Mononuclear cell (primary cell): ENCODE data around the gene SETD4. TPM values are rescaled to one million over a fixed set of nuclear protein-coding genes. Genes with fewer than 3 reads are reported as not detected.
"Not testable (repeated sequence)": the region's sequence is repeated elsewhere in the genome, so short reads cannot be mapped to it uniquely, and the experiment has no call there.

Experiments used
- H3K27me3 ChIP-seq: 2 replicates; pipeline ENCODE4 v1.6.0; 2011; ENCODE audit warnings: low read length, control low read depth; ENCODE audit not compliant: insufficient read depth
- H3K4me1 ChIP-seq: 2 replicates; pipeline ENCODE4 v1.5.1; 2011; ENCODE audit warnings: mild to moderate bottlenecking, low read length, control low read depth; ENCODE audit not compliant: insufficient read depth
- H3K4me3 ChIP-seq: 2 replicates; pipeline ENCODE4 v1.5.1; 2011; ENCODE audit warnings: mild to moderate bottlenecking, low read length, moderate library complexity
- H3K9me3 ChIP-seq: 2 replicates; pipeline ENCODE4 v1.5.1; 2011; ENCODE audit warnings: low read depth, mild to moderate bottlenecking, control low read depth, low read length
- total RNA-seq: library from RNA; depleted of rRNA; stranded (reverse); fragments of >200 nt; gene quantifications from one replicate; pipeline ENCODE4 v1.2.3, GENCODE V29; 2012

SETD4 gene, protein sequence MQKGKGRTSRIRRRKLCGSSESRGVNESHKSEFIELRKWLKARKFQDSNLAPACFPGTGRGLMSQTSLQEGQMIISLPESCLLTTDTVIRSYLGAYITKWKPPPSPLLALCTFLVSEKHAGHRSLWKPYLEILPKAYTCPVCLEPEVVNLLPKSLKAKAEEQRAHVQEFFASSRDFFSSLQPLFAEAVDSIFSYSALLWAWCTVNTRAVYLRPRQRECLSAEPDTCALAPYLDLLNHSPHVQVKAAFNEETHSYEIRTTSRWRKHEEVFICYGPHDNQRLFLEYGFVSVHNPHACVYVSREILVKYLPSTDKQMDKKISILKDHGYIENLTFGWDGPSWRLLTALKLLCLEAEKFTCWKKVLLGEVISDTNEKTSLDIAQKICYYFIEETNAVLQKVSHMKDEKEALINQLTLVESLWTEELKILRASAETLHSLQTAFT
- total RNA-seq, result 8.4 TPM

DNA sequence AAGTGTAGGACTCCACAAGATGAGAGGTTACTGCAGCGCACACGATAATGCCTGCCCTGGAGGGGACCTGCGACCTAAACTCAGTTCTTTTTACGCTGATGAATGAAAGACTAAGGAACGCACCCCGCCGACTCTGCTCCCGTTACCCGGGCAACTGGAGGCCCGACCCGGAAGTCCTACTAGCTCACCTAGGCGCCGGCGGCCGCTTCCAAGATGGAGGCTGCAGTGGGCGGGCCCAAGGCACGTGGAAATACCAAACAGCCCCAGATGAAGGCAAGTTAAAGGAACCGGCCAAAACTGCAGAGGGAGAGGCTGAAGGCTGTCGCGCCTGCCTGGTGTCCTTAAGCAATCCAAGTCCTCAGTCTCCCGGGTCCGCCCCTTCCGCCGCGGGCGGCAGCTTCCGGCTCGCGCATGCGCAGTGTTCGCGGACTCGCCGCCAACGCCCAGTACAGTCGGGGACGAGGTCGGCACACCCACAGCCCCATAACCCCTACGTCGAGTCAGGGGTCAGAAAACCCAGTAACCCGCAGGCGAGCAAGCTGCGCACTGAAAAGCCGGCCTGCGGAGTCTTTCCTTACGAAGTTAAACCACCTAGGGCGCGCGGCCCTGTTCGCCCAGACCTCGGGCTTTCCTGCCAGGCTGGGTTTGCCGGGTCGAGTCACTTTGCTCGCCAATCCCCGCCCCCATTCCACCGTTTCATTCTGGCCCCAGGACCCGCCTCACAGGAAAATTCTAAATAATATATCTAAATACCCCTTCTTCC, at the start of gene SETD4:
Gene SETD4, minus strand, starts transcription at position 368 of the 763 bp plus-strand sequence. CDS start 1,638 bp downstream, outside the sequence.
- Histone ChIP-seq H3K4me1 (peaks cover 16% of the 10 kb centered on the region), H3K27me3 (no peaks in the 10 kb centered on the region), H3K4me3 (peak within 1 kb of the TSS; percentile 62), H3K9me3 (no peaks in the 10 kb centered on the region)

DNA sequence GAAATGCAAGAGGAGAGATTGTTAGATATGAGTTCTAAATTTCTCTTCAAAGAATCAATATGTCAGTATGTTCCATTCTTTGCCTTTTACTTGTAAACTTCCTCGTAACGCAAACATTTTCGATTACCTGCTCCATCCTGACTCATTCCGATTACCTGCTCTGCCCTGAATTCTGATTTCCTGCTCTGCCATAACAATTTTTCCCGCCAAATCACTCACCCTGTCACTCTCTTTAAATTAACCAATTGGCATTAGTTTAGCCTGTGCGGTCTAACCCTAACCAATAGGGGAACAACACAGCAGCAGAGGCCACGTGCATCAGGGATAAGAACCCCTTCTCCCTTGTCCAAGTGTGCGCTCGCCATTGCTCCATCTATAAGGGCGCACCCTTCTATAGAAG, 49.5 kb upstream of the SETD4 start:
- H3K27me3 ChIP-seq, result peaks cover 14% of the 10 kb centered on the region
- H3K9me3 ChIP-seq, result no peaks in the 10 kb centered on the region

DNA sequence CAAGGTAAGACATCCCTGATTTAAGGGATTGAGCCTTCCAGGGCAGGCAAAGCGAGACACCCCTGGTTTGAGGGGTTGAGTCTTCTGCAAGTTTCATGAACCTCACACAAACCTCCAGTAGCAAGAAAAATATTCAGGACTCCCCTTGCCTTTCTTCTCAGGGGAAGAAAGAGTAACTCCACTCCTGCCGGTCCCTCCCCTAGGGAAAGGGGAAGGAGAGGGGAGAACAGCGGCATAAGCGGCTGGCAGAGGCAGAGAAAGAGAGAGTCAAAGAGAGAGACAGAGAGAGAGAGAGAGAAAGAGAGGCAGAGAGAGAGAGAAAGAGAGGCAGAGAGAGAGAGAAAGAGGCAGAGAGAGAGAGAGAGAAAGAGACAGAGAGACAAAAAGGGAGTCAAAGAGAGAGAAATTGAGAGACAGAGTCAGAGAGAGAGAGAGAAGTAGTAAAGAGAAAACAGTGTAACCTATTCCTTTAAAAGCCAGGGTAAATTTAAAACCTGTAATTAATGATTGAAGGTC, 45.1 kb upstream of the SETD4 start:
- peaks cover 7% of the 10 kb centered on the region for H3K4me1 ChIP-seq
- peaks cover 21% of the 10 kb centered on the region for H3K27me3 ChIP-seq
- no peaks in the 10 kb centered on the region for H3K9me3 ChIP-seq
- no peak overlapping the region for H3K4me3 ChIP-seq

More for the DNA sequence above, 49.5 kb upstream of the SETD4 start:
- no peak overlapping the region for H3K4me3 ChIP-seq
- H3K4me1 ChIP-seq, result peaks cover 21% of the 10 kb centered on the region

DNA sequence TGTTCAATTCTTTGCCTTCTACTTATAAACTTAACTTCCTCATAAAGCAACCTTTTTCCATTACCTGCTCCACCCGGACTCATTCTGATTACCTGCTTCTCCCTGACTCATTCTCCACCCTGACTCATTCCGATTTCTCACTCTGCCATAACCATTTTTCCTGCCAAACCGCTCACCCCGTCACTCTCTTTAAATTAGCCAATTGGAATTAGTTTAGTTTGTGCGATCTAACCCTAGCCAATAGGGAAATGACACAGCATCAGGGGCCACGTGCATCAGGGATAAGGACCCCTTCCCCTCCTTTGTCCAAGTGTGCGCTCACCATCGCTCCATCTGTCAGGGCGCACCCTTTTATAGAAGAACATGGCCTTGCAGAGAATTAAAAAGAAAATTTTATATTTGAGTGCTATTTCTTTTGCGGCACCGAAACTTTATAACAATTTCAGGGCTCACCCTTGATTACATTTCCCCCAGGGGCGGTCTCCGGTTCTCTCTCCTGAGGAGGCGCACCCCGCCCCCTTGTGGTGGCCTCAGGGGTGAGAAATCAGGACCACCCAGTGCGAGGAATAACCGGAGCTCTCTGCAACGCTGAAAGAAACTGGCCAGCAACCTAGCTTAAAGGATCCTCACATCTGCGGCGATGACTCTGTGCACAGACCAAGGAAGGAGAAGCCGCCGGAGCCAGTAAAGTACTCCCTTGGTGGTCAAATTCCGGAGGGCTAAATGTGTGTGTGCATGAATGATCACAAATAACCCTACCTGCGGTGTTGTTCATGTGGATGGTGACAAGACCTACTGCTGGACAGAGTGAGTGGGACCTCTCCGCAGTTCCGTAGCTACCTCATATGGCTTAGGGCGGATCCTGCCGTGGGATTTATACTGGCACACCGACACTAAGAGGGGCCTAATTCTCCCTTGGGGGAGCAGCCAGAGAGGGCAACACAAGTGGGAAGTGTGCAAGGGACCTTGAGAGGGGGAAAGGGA, 44.3 kb upstream of the SETD4 start:
- Histone ChIP-seq H3K9me3 (no peaks in the 10 kb centered on the region), H3K27me3 (peaks cover 21% of the 10 kb centered on the region), H3K4me3 (no peak overlapping the region), H3K4me1 (peaks cover 7% of the 10 kb centered on the region)

DNA sequence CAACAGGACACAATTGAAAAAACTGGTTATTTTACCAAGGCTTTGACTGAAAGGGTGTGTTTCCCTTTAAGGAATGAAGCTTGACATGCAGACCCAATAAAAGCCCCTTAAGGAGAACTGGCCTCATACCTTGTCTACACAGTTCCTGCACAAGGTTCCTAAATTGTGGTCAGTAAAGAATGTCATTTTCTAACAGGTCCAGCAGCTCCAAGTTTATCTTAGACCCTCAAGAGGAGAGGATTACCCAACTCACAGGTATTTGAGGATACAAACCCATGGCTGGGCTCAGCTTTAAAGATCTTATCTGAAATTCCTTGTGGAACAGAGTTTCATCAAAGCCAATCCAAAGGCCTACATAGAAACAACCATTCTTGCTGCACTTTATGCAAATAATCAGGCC, 43.1 kb upstream of the SETD4 start:
- Histone ChIP-seq H3K27me3 (peaks cover 21% of the 10 kb centered on the region), H3K9me3 (no peaks in the 10 kb centered on the region), H3K4me3 (no peak overlapping the region), H3K4me1 (peaks cover 7% of the 10 kb centered on the region)

DNA sequence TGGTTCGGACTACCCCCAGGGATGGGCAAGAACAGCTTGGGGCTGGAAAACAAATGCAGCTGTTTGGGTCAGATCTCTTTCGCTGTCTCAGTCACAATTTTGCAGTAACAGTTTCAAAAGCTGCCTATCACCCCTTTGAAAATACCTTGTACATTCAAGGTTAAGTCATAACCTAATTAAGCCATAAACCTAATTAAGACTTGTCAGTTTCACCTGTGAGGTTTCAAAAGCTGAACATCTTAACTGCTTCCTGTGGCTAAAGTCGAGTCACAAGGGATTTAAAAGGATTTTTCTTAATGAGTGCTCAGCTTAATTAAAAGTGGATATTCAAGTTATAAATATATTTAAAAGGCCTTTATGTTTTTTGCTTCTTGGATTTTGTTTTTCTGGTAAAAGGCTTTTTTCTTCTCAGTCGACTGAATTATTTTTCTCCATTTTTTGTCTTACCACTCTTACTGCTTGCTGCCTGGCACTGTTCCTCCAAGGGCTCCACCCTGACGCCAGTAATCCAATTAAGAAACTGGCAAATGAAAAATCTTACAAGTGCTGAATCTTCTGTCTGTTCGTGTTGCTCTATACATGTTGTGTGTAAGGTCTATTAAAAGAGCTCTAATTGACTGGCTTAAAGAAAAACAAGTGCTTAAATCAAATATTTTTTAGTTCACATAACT, 40.8 kb upstream of the SETD4 start:
- no peaks in the 10 kb centered on the region for H3K9me3 ChIP-seq
- no peak overlapping the region for H3K4me3 ChIP-seq
- H3K4me1 ChIP-seq, result peaks cover 7% of the 10 kb centered on the region
- H3K27me3 ChIP-seq, result peaks cover 15% of the 10 kb centered on the region

DNA sequence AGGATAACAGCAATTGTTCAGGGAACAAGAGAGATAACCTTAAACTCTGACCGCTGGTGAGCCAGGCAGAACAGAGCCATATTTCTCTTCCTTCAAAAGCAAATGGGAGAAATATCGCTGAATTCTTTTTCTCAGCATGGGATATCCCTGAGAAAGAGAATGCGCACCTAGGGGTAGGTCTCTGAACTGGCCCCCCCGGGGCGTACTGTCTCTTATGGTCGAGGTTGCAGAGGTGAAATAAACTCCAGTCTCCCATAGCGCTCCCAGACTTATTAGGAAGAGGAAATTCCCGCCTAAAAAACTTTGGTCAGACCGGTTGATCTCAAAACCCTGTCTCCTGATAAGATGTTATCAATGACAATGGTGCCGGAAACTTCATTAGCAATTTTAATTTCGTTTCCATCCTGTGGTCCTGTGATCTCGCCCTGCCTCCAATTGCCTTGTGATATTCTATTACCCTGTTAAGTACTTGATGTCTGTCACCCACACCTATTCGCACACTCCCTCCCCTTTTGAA, 39.4 kb upstream of the SETD4 start:
- H3K4me1 ChIP-seq, H3K27me3 ChIP-seq, H3K9me3 ChIP-seq, H3K4me3 ChIP-seq: not testable (repeated sequence)

DNA sequence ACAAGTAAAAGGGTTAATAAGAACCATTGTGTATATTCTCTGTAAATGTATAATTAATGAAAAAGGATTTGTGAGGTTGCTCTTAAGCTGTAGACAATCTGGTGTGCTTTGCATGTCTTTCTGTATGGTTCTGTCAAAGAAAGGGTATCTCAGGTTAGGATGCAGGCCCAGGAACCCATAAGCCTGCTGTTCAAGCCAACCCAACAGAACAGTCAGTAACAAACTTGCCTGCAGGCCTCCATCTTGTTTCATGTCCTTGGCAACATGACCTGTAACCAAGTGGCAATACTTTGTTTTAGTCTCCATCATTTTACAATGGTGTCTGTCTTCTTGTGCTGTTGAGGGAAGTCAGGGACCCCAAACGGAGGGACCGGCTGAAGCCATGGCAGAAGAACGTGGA, 38.7 kb upstream of the SETD4 start:
- no peaks in the 10 kb centered on the region for H3K4me1 ChIP-seq
- H3K4me3 ChIP-seq, result no peak overlapping the region
- peaks cover 1% of the 10 kb centered on the region for H3K9me3 ChIP-seq
- no peaks in the 10 kb centered on the region for H3K27me3 ChIP-seq

DNA sequence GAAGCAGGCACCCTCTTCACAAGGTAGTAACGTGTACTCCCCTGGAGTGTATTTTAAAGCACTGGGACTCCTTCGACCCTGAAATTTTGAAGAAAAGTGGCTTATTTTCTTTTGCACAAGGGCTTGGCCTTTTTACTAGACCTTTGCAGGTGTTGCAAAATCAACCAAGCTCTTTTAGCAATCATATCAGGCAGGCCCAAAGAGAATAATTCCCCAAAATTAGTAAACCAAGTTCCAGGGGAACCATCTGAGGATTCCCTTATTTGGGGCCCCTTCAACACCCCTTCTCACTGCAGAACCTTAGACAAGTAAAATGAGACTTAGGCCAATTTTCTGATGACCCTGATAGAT, 37.8 kb upstream of the SETD4 start:
- Histone ChIP-seq H3K4me1 (no peaks in the 10 kb centered on the region), H3K4me3 (no peak overlapping the region), H3K27me3 (no peaks in the 10 kb centered on the region), H3K9me3 (peaks cover 10% of the 10 kb centered on the region)

DNA sequence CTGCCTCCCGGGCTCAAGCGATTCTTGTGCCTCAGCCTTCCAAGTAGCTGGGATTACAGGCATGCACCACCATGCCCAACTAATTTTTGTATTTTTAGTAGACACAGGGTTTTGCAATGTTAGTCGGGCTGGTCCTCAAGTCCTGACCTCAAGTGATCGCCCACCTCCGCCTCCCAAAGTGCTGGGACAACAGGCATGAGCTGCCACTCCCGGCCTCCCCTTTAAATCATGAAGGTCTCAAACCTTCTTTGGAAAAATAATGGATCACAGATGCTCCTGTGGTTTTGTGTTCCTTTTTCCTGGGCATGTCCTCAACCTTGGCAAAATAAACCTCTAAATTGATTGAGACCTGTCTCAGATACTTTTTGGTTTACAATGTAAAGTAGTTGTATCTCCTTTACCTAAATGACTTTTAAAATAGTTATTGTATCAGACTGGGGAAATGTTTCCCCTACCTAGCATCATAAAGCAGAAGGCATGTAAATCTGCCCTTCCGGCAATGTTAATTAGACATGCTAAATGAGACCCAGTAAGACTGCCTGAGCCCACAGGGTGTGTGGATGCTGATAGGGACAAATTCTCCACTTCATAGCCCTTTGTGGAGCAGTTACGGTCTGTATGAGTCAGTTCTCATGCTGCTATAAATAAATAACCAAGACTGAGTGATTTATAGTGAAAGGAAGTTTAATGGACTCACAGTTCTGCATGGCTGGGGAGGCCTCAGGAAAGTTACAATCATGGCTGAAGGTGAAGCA, 37.3 kb upstream of the SETD4 start:
- H3K9me3 ChIP-seq, result peaks cover 12% of the 10 kb centered on the region
- H3K4me3 ChIP-seq, result no peak overlapping the region
- no peaks in the 10 kb centered on the region for H3K4me1 ChIP-seq
- H3K27me3 ChIP-seq, result no peaks in the 10 kb centered on the region

DNA sequence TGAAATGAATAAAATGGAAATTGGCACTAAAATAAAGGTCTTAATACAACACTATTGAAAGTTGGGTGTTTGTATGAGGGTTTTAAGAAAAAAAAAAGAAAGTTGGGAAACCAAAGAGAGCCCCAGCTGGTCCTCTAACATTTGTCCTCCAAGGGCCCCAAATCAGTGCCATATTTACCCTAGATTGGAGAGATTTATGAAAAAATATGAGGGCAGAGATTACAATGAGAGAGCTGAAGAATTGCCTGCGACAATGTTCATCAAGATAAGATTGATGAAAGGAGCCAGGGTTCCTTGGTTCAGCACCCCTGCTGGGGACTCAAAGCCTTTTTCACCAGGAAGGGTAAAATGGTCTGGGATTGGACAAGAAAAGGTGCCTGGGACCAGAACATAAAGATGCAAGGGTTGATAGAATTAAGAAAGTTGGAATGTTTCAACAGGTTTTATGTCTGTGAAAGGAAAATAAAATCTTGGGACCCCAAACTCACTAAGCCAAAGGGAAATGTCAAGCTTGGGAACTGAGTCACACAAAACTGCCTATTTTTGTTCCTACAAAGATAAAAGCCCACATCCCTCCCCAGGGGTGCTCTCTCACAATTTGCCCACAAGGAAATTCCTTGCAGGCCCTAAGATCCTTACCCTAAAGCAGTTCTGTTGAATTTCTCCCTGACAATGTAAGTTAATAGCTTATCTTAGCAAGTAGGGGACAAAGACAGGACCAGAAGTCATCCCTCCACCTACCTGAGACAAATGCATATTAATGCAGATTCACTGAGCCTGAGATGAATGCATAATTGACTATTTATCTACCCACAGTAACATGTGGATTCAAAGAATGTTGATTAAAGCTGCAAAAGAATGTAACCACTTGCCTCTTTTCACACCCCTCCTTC, 36.3 kb upstream of the SETD4 start:
- peaks cover 12% of the 10 kb centered on the region for H3K9me3 ChIP-seq
- H3K4me1 ChIP-seq, result no peaks in the 10 kb centered on the region
- H3K4me3 ChIP-seq, result no peak overlapping the region
- H3K27me3 ChIP-seq, result no peaks in the 10 kb centered on the region

DNA sequence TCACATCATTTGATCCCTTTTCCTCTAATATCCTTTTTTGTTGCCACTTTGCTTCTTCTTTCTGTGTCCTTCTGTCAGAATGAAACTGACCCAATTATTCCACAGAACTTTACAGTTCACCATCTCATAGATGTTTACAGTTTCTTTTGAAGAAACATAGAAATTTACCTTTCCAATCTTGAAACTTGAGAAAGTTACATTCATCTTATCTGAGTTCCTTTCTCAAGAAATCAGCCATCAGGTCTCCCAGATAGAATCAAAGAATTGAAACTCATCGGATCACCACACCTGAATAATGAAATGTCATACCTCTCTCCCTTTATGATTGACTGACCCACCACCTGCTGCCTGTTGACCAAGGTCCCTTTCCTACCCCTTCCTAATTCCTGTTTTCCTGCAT, 33.2 kb upstream of the SETD4 start:
- Histone ChIP-seq H3K4me3 (no peak overlapping the region), H3K9me3 (peaks cover 12% of the 10 kb centered on the region), H3K27me3 (no peaks in the 10 kb centered on the region), H3K4me1 (no peaks in the 10 kb centered on the region)

DNA sequence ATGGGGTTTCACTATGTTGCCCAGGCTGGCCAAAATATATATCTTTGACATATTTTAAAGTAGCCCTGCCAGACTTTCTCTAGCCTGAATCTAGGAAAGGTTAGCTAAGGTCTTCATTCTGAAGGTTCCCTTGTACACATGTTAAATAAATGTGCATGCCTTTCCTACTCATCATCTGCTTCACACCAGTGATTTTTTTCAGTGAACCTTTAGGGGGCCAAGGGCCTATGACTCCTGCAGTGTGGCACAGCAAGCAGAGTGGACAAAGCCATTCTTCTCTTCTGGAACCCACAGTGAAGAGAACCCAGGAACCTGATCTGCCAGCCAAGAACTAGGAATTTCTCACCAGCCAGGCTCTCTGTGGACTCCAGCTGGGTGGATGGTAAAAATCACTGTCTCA, 32.4 kb upstream of the SETD4 start:
- H3K27me3 ChIP-seq, result no peaks in the 10 kb centered on the region
- H3K9me3 ChIP-seq, result peaks cover 12% of the 10 kb centered on the region
- no peaks in the 10 kb centered on the region for H3K4me1 ChIP-seq
- H3K4me3 ChIP-seq, result no peak overlapping the region
